Measurements from ENCODE around the gene PAPLN. TPM values are rescaled to one million over a fixed set of nuclear protein-coding genes. Genes with fewer than 3 reads are reported as not detected.

PAPLN gene
- total and polyA plus RNA-seq, 2 of the 8 experiments (the other 6 are each of a cell fraction or from before 2014, with no cell fraction given) = 14.8 to 25.6 TPM

GRCh38 chr14:73250317-73250713 lies 13.0 kb downstream of the PAPLN start:
- Histone ChIP-seq H4K5ac (ENCODE audit: insufficient read length, low read depth, low read length) (no peak overlapping the region), H2BK5ac (ENCODE audit: low read depth, low read length) (0 out of 2 replicates have a peak overlapping the region, but pooled peaks have one; percentile 48), H3K23ac (ENCODE audit: insufficient read length) (no peak overlapping the region), H2AFZ (ENCODE audit: low read length) (no peak overlapping the region), H4K8ac (ENCODE audit: extremely low read depth, insufficient read depth, low read length) (no peak overlapping the region), H3K4me2 (ENCODE audit: insufficient read depth in 1 of 2, low read depth in 2 of 2, low read length in 2 of 2) (no peak overlapping the region), H3K4me3 (ENCODE audit: extremely low read depth in 1 of 4, insufficient read depth in 2 of 4, low read depth in 3 of 4, low read length in 4 of 4) (no peak overlapping the region), H4K91ac (replicated peaks; ENCODE audit: insufficient read length, low read length) (no peak overlapping the region), H3K27ac (ENCODE audit: low read depth, low read length) (no peak overlapping the region), H3K18ac (ENCODE audit: extremely low read depth, low read length) (no peak overlapping the region), H4K20me1 (replicated peaks in 1 of 2; ENCODE audit: control insufficient read depth in 1 of 2, insufficient read depth in 2 of 2, low read length in 2 of 2) (peaks cover 0 to 2% of the 10 kb centered on the region in 2 experiments), H3K14ac (ENCODE audit: insufficient read length) (no peak overlapping the region), H2AK5ac (ENCODE audit: low read depth, low read length) (no peak overlapping the region), H3K36me3 (ENCODE audit: control insufficient read depth in 2 of 4, insufficient read depth in 4 of 4, low read length in 3 of 4) (peaks cover 0 to 11% (median 4%) of the 10 kb centered on the region in 4 experiments; a peak in 5 of 8 replicates), H3K27me3 (replicated peaks in 1 of 4; ENCODE audit: control insufficient read depth in 3 of 4, extremely low read depth in 1 of 4, insufficient read depth in 3 of 4, low read length in 3 of 4) (no peaks in the 10 kb centered on the region), H3K79me1 (ENCODE audit: low read depth, low read length) (no peaks in the 10 kb centered on the region), H2BK20ac (ENCODE audit: low read length) (no peak overlapping the region), H2BK12ac (ENCODE audit: low read depth, low read length) (no peak overlapping the region), H2BK120ac (replicated peaks; ENCODE audit: low read depth, low read length) (no peak overlapping the region), H3K9ac (replicated peaks in 1 of 4; ENCODE audit: extremely low read depth in 1 of 4, low read depth in 3 of 4, low read length in 3 of 4) (no peak overlapping the region), H2BK15ac (ENCODE audit: low read length) (no peak overlapping the region), H3K79me2 (ENCODE audit: control insufficient read depth in 1 of 2, insufficient read depth in 2 of 2, low read length in 2 of 2) (no peaks in the 10 kb centered on the region; a peak in 1 of 4 replicates), H3K56ac (replicated peaks; ENCODE audit: insufficient read length, low read depth, low read length) (no peak overlapping the region), H3K4me1 (replicated peaks in 1 of 4; ENCODE audit: control insufficient read depth in 3 of 4, insufficient read depth in 4 of 4, low read length in 3 of 4) (peaks cover 0 to under 1% (median 0%) of the 10 kb centered on the region in 4 experiments; a peak in 2 of 7 replicates), H3K23me2 (ENCODE audit: low read depth, low read length) (no peaks in the 10 kb centered on the region; the same call in 1 of the 2 replicates), H3K9me3 (ENCODE audit: insufficient read depth in 2 of 2, low read depth in 1 of 2, low read length in 1 of 2) (no peaks in the 10 kb centered on the region), H3K4ac (replicated peaks; ENCODE audit: insufficient read length, low read depth, low read length) (no peak overlapping the region)
- no peak for FAIRE-seq
- TF ChIP-seq RAD21 (IDR thresholded peaks at IDR 0.05 in 1 of 2, conservative IDR thresholded peaks at IDR 0.05 in 1 of 2; ENCODE audit: low read depth in 2 of 2, low read length in 2 of 2) = no peak
- 89% methylated on average over 11 of the region's 11 CpGs; no CpG with 5 or more reads in 1 of the 2 experiments for WGBS, 2 experiments (ENCODE audit: extremely low coverage in 1 of 2, insufficient coverage in 1 of 2, insufficient read length in 1 of 2, insufficient replicate concordance in 2 of 2, low coverage in 1 of 2, low lambda C conversion rate in 2 of 2, missing lambda C conversion rate in 1 of 2)
- DNase-seq (ENCODE audit: low read depth in 1 of 2, low spot score in 2 of 2) = no peak
- ChIA-PET POLR2A (ENCODE audit: partially characterized antibody) (interaction anchor here (0.9 to 4.4 kb wide), 2 partner anchors 9 to 15 kb away, joined by 3 to 21 read pairs; no protein-coding TSS in a partner anchor), CTCF (ENCODE audit: partially characterized antibody) (interaction anchor here (1.0 to 2.4 kb wide), 6 partner anchors 8 to 77 kb away, joined by 3 to 10 read pairs (median 4); no protein-coding TSS in a partner anchor)

Measured in H1 (cell line).